MCF 10A (cell line): ENCODE results near the gene ANKUB1. TPM values are rescaled to one million over a fixed set of nuclear protein-coding genes. Genes with fewer than 3 reads are reported as not detected.

Source experiments
- BruUV-seq: library from RNA; stranded (reverse); fragments of 400-500 nt; replicated peaks from 2 replicates; lab custom pipeline; 2021; lab: Mats Ljungman, UMichigan
- CTCF ChIA-PET: fragments of 300-600 bp; sonication (Branson Sonifier 250); formaldehyde crosslinking; extraction: SDS; loops from one replicate; lab custom pipeline; 2021; ENCODE audit warnings: antibody characterized with exemption, inconsistent platforms; lab: Yijun Ruan, JAX
- POLR2A ChIA-PET: fragments of 300-600, 350-650 bp; sonication (Branson Sonifier 250); formaldehyde crosslinking; extraction: SDS; loops from one replicate; lab custom pipeline; 2020; ENCODE audit warnings: antibody characterized with exemption, inconsistent platforms; lab: Yijun Ruan, JAX
- DNase-seq: peaks from one replicate; pipeline ENCODE4 v3.0.0-alpha.2; 2018; ENCODE audit not compliant: unreplicated experiment
- H3K27ac Mint-ChIP-seq: one replicate; pipeline ENCODE4 v1.8.0; 2022; ENCODE audit warnings: mild to moderate bottlenecking, low read depth, mixed read lengths; ENCODE audit not compliant: unreplicated experiment
- H3K27me3 Mint-ChIP-seq: one replicate; pipeline ENCODE4 v1.8.0; 2022; ENCODE audit warnings: mixed read lengths; ENCODE audit not compliant: insufficient read depth, unreplicated experiment
- H3K36me3 Mint-ChIP-seq: one replicate; pipeline ENCODE4 v1.8.0; 2022; ENCODE audit warnings: mild to moderate bottlenecking, moderate library complexity, mixed read lengths; ENCODE audit not compliant: insufficient read depth, unreplicated experiment
- H3K4me1 Mint-ChIP-seq: one replicate; pipeline ENCODE4 v1.8.0; 2022; ENCODE audit warnings: mixed read lengths; ENCODE audit not compliant: insufficient read depth, unreplicated experiment
- H3K4me3 Mint-ChIP-seq: one replicate; pipeline ENCODE4 v1.8.0; 2022; ENCODE audit warnings: mild to moderate bottlenecking, moderate library complexity, mixed read lengths; ENCODE audit not compliant: unreplicated experiment
- H3K9me3 Mint-ChIP-seq: one replicate; pipeline ENCODE4 v1.8.0; 2022; ENCODE audit warnings: mixed read lengths; ENCODE audit not compliant: unreplicated experiment
- intact Hi-C: fragments of 100-400 bp; cut with micrococcal nuclease; formaldehyde crosslinking; loops from 2 replicates; pipeline ENCODE4 v1.14.1; 2022
- total RNA-seq: library from RNA; stranded (reverse); gene quantifications from 2 replicates; pipeline ENCODE4 v1.2.3, GENCODE V29; 2022
- TF ChIP-seq, protein P1 (sequence below): fragments of 200-600 bp; IDR thresholded peaks from one replicate; pipeline ENCODE4 v1.8.0; 2022; ENCODE audit warnings: antibody characterized with exemption, mild to moderate bottlenecking; ENCODE audit not compliant: unreplicated experiment

ANKUB1 gene
- total RNA-seq, 1 experiment from 2014 or later, result not detected

DNA sequence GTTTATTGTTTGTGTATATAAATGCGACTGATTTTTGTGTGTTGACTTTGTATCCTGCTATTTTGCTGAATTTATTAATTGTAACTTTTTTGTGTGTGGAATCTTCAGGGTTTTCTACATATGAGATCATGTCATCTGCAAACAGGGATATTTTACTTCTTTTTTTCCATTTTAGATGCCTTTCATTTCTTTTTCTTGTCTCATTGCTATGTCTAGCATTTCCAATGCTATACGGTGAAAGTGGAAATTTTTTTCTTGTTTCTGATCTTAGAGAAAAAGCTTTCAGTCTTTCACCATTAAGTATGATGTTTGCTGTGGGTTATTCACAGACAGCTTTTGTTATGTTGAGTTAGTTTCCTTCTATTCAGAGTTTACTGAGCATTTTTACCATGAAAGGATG, 71.4 kb downstream of the ANKUB1 start:
- Mint-ChIP-seq H3K27ac (no peak overlapping the region), H3K36me3 (no peaks in the 10 kb centered on the region)

DNA sequence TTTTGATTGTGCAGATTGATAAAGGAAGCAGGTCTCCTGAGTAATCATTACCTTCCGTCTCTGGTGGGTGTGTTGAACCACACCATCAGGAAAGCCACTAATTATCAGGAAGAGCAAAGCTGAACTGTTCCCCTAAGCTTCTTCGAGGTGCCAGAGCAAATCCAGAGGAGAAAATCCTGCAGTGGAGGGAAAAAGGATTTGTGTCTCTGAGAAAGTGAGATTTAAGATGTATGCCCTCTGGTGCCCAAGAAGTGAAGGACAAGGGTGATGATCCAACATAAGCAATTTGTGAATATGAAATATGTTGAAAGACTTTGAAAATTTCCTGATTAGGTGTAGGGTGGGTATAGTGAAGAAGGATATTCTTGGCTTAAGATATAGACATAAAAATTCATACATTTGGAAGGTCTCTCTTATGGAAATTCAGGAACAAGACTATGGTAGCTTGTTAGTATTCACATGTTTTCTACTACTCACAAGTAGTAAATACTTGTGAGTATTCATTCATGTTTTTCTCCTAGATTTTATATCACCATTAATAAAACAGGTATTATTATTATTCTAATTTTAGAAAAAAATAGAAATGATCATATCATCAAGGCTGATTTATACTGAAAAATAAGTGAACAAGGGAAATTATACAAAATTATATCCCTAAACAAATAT, 74.8 kb downstream of the ANKUB1 start:
- no peaks in the 10 kb centered on the region for H3K4me1 Mint-ChIP-seq
- ChIA-PET CTCF (interaction anchor here (0.6 to 4.2 kb wide), 67 partner anchors 8 to 926 kb away, joined by 3 to 80 read pairs (median 4); partner anchors contain the start of gene WWTR1), POLR2A (interaction anchor here (0.6 to 1.7 kb wide), 7 partner anchors 59 to 846 kb away, joined by 3 to 5 read pairs (median 4); partner anchors contain the start of gene WWTR1)
- H3K27ac Mint-ChIP-seq, result no peak overlapping the region
- H3K27me3 Mint-ChIP-seq, result no peaks in the 10 kb centered on the region
- no peak overlapping the region for H3K4me3 Mint-ChIP-seq
- peak; percentile 76 for DNase-seq
- H3K9me3 Mint-ChIP-seq, result no peaks in the 10 kb centered on the region
- no TSS peak for BruUV-seq
- intact Hi-C loops, result loop anchor here (1.0 kb wide), 4 partner anchors 59 to 205 kb away; partner anchors contain the start of gene WWTR1
- TF ChIP-seq, protein P1, sequence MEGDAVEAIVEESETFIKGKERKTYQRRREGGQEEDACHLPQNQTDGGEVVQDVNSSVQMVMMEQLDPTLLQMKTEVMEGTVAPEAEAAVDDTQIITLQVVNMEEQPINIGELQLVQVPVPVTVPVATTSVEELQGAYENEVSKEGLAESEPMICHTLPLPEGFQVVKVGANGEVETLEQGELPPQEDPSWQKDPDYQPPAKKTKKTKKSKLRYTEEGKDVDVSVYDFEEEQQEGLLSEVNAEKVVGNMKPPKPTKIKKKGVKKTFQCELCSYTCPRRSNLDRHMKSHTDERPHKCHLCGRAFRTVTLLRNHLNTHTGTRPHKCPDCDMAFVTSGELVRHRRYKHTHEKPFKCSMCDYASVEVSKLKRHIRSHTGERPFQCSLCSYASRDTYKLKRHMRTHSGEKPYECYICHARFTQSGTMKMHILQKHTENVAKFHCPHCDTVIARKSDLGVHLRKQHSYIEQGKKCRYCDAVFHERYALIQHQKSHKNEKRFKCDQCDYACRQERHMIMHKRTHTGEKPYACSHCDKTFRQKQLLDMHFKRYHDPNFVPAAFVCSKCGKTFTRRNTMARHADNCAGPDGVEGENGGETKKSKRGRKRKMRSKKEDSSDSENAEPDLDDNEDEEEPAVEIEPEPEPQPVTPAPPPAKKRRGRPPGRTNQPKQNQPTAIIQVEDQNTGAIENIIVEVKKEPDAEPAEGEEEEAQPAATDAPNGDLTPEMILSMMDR, result peak; percentile 66
- no peaks in the 10 kb centered on the region for H3K36me3 Mint-ChIP-seq

More for the DNA sequence above, 71.4 kb downstream of the ANKUB1 start:
- intact Hi-C loops, result no loop called here
- TF ChIP-seq, protein P1, result no peak
- BruUV-seq, result no TSS peak
- H3K27me3 Mint-ChIP-seq, result no peaks in the 10 kb centered on the region
- DNase-seq, result no peak
- CTCF ChIA-PET, result interaction anchor here (0.6 to 2.0 kb wide), 5 partner anchors 12 to 226 kb away, joined by 3 to 6 read pairs (median 3); partner anchors contain the start of gene WWTR1
- no peaks in the 10 kb centered on the region for H3K4me1 Mint-ChIP-seq
- no peaks in the 10 kb centered on the region for H3K9me3 Mint-ChIP-seq
- no peak overlapping the region for H3K4me3 Mint-ChIP-seq
- POLR2A ChIA-PET, result interaction anchor here (0.6 kb wide), 1 partner anchor 31 kb away, joined by 4 read pairs; the partner anchor contains the start of gene COMMD2

DNA sequence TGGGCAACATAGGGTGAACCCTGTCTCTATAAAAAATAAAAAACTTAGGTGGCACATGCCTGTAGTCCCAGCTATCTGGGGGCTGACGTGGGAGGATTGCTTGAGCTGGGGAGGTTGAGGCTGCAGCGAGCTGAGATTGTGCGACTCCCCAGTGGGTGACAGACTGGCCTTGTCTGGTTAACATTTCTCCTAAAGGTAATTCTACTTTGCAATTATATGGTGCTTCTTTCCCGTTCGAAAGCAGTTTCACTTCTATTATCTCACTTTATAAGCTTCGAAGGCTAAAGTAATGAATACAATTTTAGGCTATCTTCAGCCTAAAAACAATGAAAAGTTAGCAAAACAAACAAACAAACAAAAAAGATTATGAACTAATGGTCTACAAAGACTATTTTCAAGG, 75.4 kb downstream of the ANKUB1 start:
- Mint-ChIP-seq H3K9me3 (no peaks in the 10 kb centered on the region), H3K4me1 (no peaks in the 10 kb centered on the region), H3K36me3 (no peaks in the 10 kb centered on the region), H3K27ac (no peak overlapping the region), H3K4me3 (no peak overlapping the region), H3K27me3 (no peaks in the 10 kb centered on the region)
- no TSS peak for BruUV-seq
- ChIA-PET CTCF (interaction anchor here (0.5 to 4.2 kb wide), 66 partner anchors 9 to 927 kb away, joined by 3 to 80 read pairs (median 4); partner anchors contain the start of gene WWTR1), POLR2A (interaction anchor here (0.6 to 1.7 kb wide), 7 partner anchors 59 to 846 kb away, joined by 3 to 5 read pairs (median 4); partner anchors contain the start of gene WWTR1)
- TF ChIP-seq, protein P1, result no peak
- DNase-seq, result no peak
- intact Hi-C loops, result loop anchor here (1.0 kb wide), 4 partner anchors 59 to 205 kb away; partner anchors contain the start of gene WWTR1

DNA sequence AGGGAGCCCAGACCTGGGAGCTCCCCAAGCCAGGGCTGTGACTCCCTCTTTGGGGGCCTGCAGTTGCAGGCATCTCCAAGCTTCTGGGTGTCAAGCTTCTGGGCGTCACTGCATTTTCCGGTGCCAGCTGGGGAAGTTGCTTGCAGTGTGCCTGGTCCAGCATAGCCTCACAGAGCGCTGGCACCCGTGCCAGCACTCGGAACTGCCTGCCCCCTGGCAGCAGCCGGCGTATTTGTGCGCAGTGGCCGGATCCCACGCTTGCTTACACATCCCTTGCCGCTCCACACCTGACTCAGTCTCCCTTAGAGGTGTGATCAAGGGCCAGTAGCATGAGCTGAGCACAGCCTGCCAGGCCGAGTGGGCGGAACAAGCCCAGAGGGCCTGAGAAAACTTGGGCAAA, 77.1 kb downstream of the ANKUB1 start:
- BruUV-seq, result no TSS peak
- CTCF ChIA-PET, result interaction anchor here (0.6 to 2.1 kb wide), 10 partner anchors 15 to 220 kb away, joined by 3 to 13 read pairs (median 4); partner anchors contain the start of gene WWTR1
- Mint-ChIP-seq H3K27me3 (no peaks in the 10 kb centered on the region), H3K4me3 (no peak overlapping the region), H3K27ac (no peak overlapping the region), H3K9me3 (no peaks in the 10 kb centered on the region), H3K4me1 (no peaks in the 10 kb centered on the region), H3K36me3 (no peaks in the 10 kb centered on the region)
- TF ChIP-seq, protein P1, result no peak
- DNase-seq, result no peak
- POLR2A ChIA-PET, result interaction anchor here (1.0 kb wide), 1 partner anchor 21 kb away, joined by 4 read pairs; no protein-coding TSS in a partner anchor
- intact Hi-C loops, result no loop called here
